OCI-LY7 (cell line): Measurements from ENCODE around the gene TMEM87A. TPM values are rescaled to one million over a fixed set of nuclear protein-coding genes. Genes with fewer than 3 reads are reported as not detected.
A peak's percentile ranks its signal among the peaks of the same experiment; 100 is the strongest.

Source experiments
- BruUV-seq: library from RNA; stranded (reverse); fragments of 400-500 nt; replicated peaks from 2 replicates; lab custom pipeline; 2021; lab: Mats Ljungman, UMichigan
- CTCF ChIA-PET: fragments of 300-600 bp; sonication (Branson Sonifier 250); formaldehyde crosslinking; loops from one replicate; lab custom pipeline; 2022; ENCODE audit warnings: antibody characterized with exemption; ENCODE audit not compliant: unreplicated experiment; lab: Charles Lee
- POLR2A ChIA-PET: fragments of 300-600 bp; sonication (Branson Sonifier 250); formaldehyde crosslinking; loops from one replicate; lab custom pipeline; 2022; ENCODE audit warnings: antibody characterized with exemption; lab: Charles Lee
- DNase-seq: peaks from one replicate; pipeline ENCODE4 v3.0.0-alpha.2; 2015; ENCODE audit warnings: low spot score
- H2AFZ ChIP-seq: fragments of 200-600 bp; sonication (generic), shearing (Covaris generic); 2 replicates; pipeline ENCODE4 v1.6.1; 2014; ENCODE audit warnings: mild to moderate bottlenecking, antibody characterized with exemption, low read length, moderate library complexity
- H3K27ac ChIP-seq: fragments of 200-600 bp; sonication (generic); 2 replicates; pipeline ENCODE4 v1.5.1; 2014; ENCODE audit warnings: mixed run types, low read depth, mild to moderate bottlenecking, moderate library complexity, low read length, inconsistent platforms; ENCODE audit not compliant: poor library complexity, severe bottlenecking
- H3K36me3 ChIP-seq: fragments of 200-600 bp; sonication (generic); 2 replicates; pipeline ENCODE4 v1.6.1; 2014; ENCODE audit warnings: mild to moderate bottlenecking, antibody characterized with exemption, low read length, moderate library complexity, mixed read lengths; ENCODE audit not compliant: insufficient read depth
- H3K4me1 ChIP-seq: fragments of 200-600 bp; sonication (generic); 2 replicates; pipeline ENCODE4 v1.5.1; 2014; ENCODE audit warnings: mild to moderate bottlenecking, low read length; ENCODE audit not compliant: insufficient read depth, poor library complexity, severe bottlenecking
- H3K4me2 ChIP-seq: fragments of 200-600 bp; sonication (generic); 2 replicates; pipeline ENCODE4 v1.6.1; 2014; ENCODE audit warnings: mild to moderate bottlenecking, low read length
- H3K4me3 ChIP-seq: fragments of 200-600 bp; sonication (generic); 2 replicates; pipeline ENCODE4 v1.5.1; 2014; ENCODE audit warnings: mild to moderate bottlenecking, low read depth, low read length; ENCODE audit not compliant: poor library complexity, severe bottlenecking
- H3K79me2 ChIP-seq: fragments of 200-600 bp; sonication (generic); 2 replicates; pipeline ENCODE4 v1.6.1; 2016; ENCODE audit warnings: low read depth, mild to moderate bottlenecking, low read length, moderate library complexity, mixed read lengths; ENCODE audit not compliant: insufficient read depth
- H3K9me2 ChIP-seq: fragments of 200-600 bp; sonication (generic); 2 replicates; pipeline ENCODE4 v1.6.1; 2016; ENCODE audit warnings: mild to moderate bottlenecking, low read length, mixed read lengths; ENCODE audit not compliant: insufficient read depth
- H3K9me3 ChIP-seq: fragments of 200-600 bp; sonication (generic); 2 replicates; pipeline ENCODE4 v1.6.1; 2014; ENCODE audit warnings: mild to moderate bottlenecking, mixed run types, low read length, mixed read lengths
- H4K20me1 ChIP-seq: fragments of 200-600 bp; sonication (generic); 2 replicates; pipeline ENCODE4 v1.6.1; 2014; ENCODE audit warnings: mild to moderate bottlenecking, antibody characterized with exemption, low read length, moderate library complexity, mixed read lengths; ENCODE audit not compliant: insufficient read depth
- EZH2phosphoT487 ChIP-seq: fragments of 200-600 bp; sonication (generic); IDR thresholded peaks from 2 replicates; pipeline ENCODE4 v1.6.1; 2018; ENCODE audit warnings: low read depth, borderline replicate concordance, mild to moderate bottlenecking, mixed run types, antibody characterized with exemption, low read length, moderate library complexity, mixed read lengths
- intact Hi-C: fragments of 100-400 bp; cut with micrococcal nuclease; formaldehyde crosslinking; loops from one replicate; pipeline ENCODE4 v1.10.0; 2022; ENCODE audit not compliant: unreplicated experiment
- total RNA-seq, 2 experiments: library from RNA; depleted of rRNA in 1 of 2; stranded (reverse); fragments of >200 nt in 1 of 2; shearing (Covaris generic) in 1 of 2; gene quantifications; 2 replicates each; pipeline ENCODE4 v1.2.3, GENCODE V29; 2014 to 2022
- TF ChIP-seq, protein P1 (sequence below): fragments of 200-600 bp; sonication (generic); conservative IDR thresholded peaks from 2 replicates; pipeline ENCODE4 v1.5.1; 2014; ENCODE audit warnings: mild to moderate bottlenecking, antibody characterized with exemption, low read length, moderate library complexity, mixed read lengths

TMEM87A gene
- total RNA-seq, 2 experiments from 2014 or later, result 23.2 to 24.5 TPM

DNA sequence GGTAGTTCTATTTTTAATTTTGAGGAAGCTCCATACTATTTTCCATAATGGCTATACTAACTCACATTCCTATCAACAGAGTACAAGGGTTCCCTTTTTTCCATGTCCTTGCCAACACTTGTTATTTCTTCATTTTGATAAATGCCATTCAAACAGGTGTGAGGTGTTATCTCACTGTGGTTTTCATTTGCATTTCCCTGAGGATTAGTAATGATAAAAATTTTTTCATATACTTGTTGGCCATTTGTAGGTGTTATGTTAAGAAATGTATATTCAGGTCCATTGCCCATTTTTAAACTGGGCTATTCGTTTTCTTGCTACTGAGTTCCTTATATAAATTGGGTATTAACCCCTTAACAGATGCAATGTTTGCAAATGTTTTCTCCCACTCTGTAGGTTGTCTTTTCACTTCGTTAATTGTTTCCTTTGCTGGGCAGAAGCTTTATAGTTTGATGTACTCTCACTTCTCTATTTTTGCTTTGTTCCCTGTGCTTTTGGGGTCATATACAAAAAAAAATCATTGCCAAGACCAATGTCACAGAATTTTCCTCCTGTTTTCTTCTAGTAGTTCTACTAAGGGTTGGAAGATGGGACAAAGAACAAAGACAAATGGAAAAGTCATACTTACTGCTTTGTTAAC, 54.2 kb downstream of the TMEM87A start:
- TF ChIP-seq EZH2phosphoT487, result no peak
- TF ChIP-seq, protein P1, sequence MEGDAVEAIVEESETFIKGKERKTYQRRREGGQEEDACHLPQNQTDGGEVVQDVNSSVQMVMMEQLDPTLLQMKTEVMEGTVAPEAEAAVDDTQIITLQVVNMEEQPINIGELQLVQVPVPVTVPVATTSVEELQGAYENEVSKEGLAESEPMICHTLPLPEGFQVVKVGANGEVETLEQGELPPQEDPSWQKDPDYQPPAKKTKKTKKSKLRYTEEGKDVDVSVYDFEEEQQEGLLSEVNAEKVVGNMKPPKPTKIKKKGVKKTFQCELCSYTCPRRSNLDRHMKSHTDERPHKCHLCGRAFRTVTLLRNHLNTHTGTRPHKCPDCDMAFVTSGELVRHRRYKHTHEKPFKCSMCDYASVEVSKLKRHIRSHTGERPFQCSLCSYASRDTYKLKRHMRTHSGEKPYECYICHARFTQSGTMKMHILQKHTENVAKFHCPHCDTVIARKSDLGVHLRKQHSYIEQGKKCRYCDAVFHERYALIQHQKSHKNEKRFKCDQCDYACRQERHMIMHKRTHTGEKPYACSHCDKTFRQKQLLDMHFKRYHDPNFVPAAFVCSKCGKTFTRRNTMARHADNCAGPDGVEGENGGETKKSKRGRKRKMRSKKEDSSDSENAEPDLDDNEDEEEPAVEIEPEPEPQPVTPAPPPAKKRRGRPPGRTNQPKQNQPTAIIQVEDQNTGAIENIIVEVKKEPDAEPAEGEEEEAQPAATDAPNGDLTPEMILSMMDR, result no peak
- peak overlapping the region; percentile 2 for H3K4me3 ChIP-seq
- H3K4me1 ChIP-seq, result peaks cover 27% of the 10 kb centered on the region
- H3K9me2 ChIP-seq, result no peaks in the 10 kb centered on the region
- intact Hi-C loops, result loop anchor here (5.0 kb wide), 1 partner anchor 53 kb away; the partner anchor contains the start of genes GANC and TMEM87A
- no peaks in the 10 kb centered on the region for H3K79me2 ChIP-seq
- ChIA-PET POLR2A (interaction anchor here (0.6 to 1.5 kb wide), 2 partner anchors 11 to 71 kb away, joined by 3 to 5 read pairs; partner anchors contain the start of gene VPS39), CTCF (no interaction called here)
- H2AFZ ChIP-seq, result no peak overlapping the region
- DNase-seq, result peak; percentile 57
- no peaks in the 10 kb centered on the region for H4K20me1 ChIP-seq
- H3K4me2 ChIP-seq, result peak overlapping the region; percentile 50
- H3K9me3 ChIP-seq, result no peaks in the 10 kb centered on the region
- peaks cover 52% of the 10 kb centered on the region for H3K36me3 ChIP-seq
- peak overlapping the region; percentile 64 for H3K27ac ChIP-seq
- no TSS peak for BruUV-seq

DNA sequence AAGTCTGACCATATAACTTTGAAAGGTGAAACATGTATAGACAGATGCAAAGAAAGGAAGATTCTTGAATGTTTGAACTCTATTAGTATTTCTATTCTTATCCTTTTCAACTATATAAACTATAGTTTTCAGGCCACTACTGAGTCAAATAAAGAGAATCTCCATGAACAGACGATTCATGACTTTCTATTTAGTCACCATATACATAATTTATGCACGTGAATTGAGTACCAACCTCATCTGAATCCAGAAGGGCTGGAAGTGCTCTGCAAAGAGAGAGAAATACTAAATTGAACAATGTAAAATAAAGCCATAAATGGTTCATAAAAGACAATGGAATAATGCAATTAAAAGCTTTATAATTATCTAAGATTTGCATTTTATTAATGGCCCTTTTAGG, 55.7 kb downstream of the TMEM87A start:
- no peaks in the 10 kb centered on the region for H3K79me2 ChIP-seq

More for the DNA sequence above, 55.7 kb downstream of the TMEM87A start:
- no peak overlapping the region for H3K4me2 ChIP-seq
- H3K27ac ChIP-seq, result no peak overlapping the region
- peaks cover 61% of the 10 kb centered on the region for H3K36me3 ChIP-seq
- H2AFZ ChIP-seq, result no peak overlapping the region
- intact Hi-C loops, result loop anchor here (5.0 kb wide), 1 partner anchor 55 kb away; the partner anchor contains the start of genes GANC and TMEM87A
- H3K9me2 ChIP-seq, result no peaks in the 10 kb centered on the region
- BruUV-seq, result no TSS peak
- ChIA-PET POLR2A (interaction anchor here (1.0 kb wide), 1 partner anchor 9 kb away, joined by 3 read pairs; the partner anchor contains the start of gene VPS39), CTCF (no interaction called here)
- peaks cover 27% of the 10 kb centered on the region for H3K4me1 ChIP-seq
- H3K4me3 ChIP-seq, result no peak overlapping the region
- no peak for DNase-seq
- no peak for TF ChIP-seq EZH2phosphoT487
- TF ChIP-seq, protein P1, result no peak
- H4K20me1 ChIP-seq, result no peaks in the 10 kb centered on the region
- no peaks in the 10 kb centered on the region for H3K9me3 ChIP-seq
